ENCODE data around the gene PHF13.
A peak's percentile ranks its signal among the peaks of the same experiment; 100 is the strongest.
"Not testable (repeated sequence)": the region's sequence is repeated elsewhere in the genome, so short reads cannot be mapped to it uniquely, and the experiment has no call there.

The PHF13 gene

DNA sequence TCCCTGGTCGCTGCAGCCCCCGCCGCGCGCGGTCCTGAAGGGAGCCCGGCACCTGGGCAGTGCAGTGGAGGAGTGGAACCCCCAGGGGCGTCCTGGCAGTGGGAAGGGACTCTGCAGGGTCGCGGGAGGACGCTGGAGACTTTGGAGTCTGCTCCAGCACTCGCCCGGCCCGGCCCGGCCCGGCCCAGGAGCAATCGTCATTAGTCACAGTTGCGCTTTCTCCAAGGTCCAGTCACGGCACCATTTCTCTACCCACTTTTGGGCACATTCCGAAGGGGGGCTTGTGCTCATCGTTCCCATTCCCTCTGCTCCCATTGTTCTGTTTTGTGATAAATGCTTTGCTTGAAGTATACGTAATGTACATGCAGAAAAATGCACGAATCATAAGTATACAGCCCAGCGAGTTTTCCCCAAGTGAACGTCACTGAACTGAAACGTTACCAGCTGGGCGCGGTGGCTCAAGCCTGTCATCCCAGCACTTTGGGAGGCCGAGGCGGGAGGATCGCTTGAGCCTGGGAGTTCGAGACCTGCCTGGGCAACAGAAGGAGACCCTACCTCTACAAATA, 12.1 kb downstream of the PHF13 start:
- no peaks in the 10 kb centered on the region for H3K9me3 Mint-ChIP-seq
- peak overlapping the region; percentile 88 for H3K4me3 Mint-ChIP-seq
- no peak for DNase-seq
- H3K27me3 Mint-ChIP-seq, result no peaks in the 10 kb centered on the region
- H3K36me3 Mint-ChIP-seq (ENCODE audit: low read depth), result peaks cover 87% of the 10 kb centered on the region
- H3K4me1 Mint-ChIP-seq (ENCODE audit: low read depth), result peaks cover 31% of the 10 kb centered on the region
- peak overlapping the region; percentile 86 for H3K27ac Mint-ChIP-seq

- H3K4me3 Mint-ChIP-seq, result peak overlapping the region; percentile 88
- H3K36me3 Mint-ChIP-seq (ENCODE audit: low read depth), result peaks cover 80% of the 10 kb centered on the region
- no peak for DNase-seq
- H3K27ac Mint-ChIP-seq, result peak overlapping the region; percentile 41
- H3K4me1 Mint-ChIP-seq (ENCODE audit: low read depth), result peaks cover 31% of the 10 kb centered on the region
- no peaks in the 10 kb centered on the region for H3K9me3 Mint-ChIP-seq
- H3K27me3 Mint-ChIP-seq, result no peaks in the 10 kb centered on the region
Measured at GRCh38 chr1:6627031-6627430, 13.5 kb downstream of the PHF13 start.

DNA sequence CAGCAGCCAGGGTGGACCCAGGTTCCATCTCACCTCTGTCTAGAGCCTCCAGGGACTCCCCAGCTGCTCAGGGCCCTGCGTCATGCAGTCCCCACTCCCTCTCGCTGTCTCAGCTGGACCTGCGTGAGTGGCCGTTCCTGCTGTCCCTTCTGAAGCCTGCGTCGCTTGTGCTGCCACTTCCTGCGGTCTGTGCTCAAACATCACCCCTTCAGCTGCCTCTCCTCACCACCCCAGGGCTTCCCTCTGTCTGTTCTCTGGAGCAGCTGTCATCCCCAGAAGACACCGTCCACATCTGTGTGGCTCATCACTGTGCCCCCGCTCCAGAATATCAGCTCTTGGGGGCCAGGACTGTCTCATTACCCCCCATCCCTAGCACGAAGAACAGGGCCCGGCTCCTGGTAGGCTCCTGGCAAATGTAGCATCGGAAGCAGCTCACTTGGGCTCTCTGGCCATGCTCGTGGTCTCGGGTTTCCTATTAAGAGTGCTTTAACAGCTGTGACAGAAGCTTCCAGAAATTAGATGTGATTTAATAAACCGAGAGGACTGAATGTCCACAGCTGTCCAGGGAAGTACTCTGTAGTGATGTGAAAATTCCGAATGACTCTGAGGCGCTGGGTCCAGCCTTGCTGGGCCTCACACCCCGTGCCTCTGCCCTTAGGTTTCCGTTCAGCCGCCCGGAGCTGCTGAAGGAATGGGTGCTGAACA, 14.5 kb downstream of the PHF13 start:
- H3K4me3 Mint-ChIP-seq, result no peak overlapping the region
- peaks cover 31% of the 10 kb centered on the region for H3K4me1 Mint-ChIP-seq (ENCODE audit: low read depth)
- peaks cover 80% of the 10 kb centered on the region for H3K36me3 Mint-ChIP-seq (ENCODE audit: low read depth)
- H3K27ac Mint-ChIP-seq, result peak overlapping the region; percentile 70
- DNase-seq, result no peak
- no peaks in the 10 kb centered on the region for H3K9me3 Mint-ChIP-seq
- no peaks in the 10 kb centered on the region for H3K27me3 Mint-ChIP-seq

GRCh38 chr1:6628971-6629479, 15.5 kb downstream of the PHF13 start:
- no peaks in the 10 kb centered on the region for H3K9me3 Mint-ChIP-seq
- DNase-seq, result no peak
- peaks cover 28% of the 10 kb centered on the region for H3K4me1 Mint-ChIP-seq (ENCODE audit: low read depth)
- no peaks in the 10 kb centered on the region for H3K27me3 Mint-ChIP-seq
- H3K4me3 Mint-ChIP-seq, result no peak overlapping the region
- peak overlapping the region; percentile 51 for H3K27ac Mint-ChIP-seq
- H3K36me3 Mint-ChIP-seq (ENCODE audit: low read depth), result peaks cover 80% of the 10 kb centered on the region

DNA sequence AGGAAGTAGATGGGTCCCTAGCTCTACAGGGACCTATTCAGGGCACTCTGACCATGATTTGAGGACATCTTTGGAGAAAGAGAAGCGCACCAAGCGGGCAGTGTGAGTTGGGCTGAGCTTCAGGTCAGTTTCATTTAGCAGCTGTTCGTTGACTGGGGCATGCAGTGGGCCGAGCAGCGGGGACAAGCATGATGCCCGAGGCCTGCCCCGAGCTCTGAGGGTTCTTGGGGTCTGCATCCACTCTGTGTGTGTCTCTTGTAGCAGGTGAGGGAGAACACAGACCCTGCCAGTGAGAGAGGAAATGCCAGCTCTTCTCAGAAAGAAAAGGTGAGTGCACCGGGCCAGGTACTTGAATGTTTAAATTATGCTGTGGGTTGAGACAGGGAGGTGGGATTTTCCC, 16.5 kb downstream of the PHF13 start:
- Mint-ChIP-seq H3K9me3 (no peaks in the 10 kb centered on the region), H3K27me3 (no peaks in the 10 kb centered on the region), H3K36me3 (ENCODE audit: low read depth) (peaks cover 84% of the 10 kb centered on the region), H3K27ac (peak overlapping the region; percentile 51), H3K4me3 (no peak overlapping the region), H3K4me1 (ENCODE audit: low read depth) (peaks cover 23% of the 10 kb centered on the region)
- no peak for DNase-seq

DNA sequence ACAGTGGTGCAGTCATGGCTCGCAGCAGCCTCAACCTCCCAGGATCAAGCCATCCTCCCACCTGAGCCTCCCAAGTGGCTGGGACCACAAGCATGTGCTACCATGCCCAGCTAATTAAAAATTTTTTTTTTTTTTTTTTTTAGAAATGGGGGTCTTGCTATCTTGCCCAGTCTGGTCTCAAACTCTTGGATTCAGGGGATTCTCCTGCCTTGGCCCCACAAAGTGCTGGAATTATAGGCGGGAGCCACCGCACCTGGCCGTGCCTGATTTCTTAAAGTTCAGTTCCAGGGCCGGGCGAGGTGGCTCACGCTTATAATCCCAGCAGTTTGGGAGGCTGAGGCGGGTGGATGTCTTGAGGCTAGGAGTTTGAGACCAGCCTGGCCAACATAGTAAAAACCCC, 17.5 kb downstream of the PHF13 start:
- Mint-ChIP-seq H3K36me3 (ENCODE audit: low read depth) (peaks cover 89% of the 10 kb centered on the region), H3K27me3 (no peaks in the 10 kb centered on the region), H3K27ac (no peak overlapping the region), H3K4me3 (no peak overlapping the region), H3K9me3 (no peaks in the 10 kb centered on the region), H3K4me1 (ENCODE audit: low read depth) (peaks cover 19% of the 10 kb centered on the region)
- no peak for DNase-seq

- H3K4me3 Mint-ChIP-seq, result no peak overlapping the region
- H3K4me1 Mint-ChIP-seq (ENCODE audit: low read depth), result peaks cover 3% of the 10 kb centered on the region
- H3K27me3 Mint-ChIP-seq, result no peaks in the 10 kb centered on the region
- H3K9me3 Mint-ChIP-seq, result no peaks in the 10 kb centered on the region
- DNase-seq, result no peak
- peaks cover 90% of the 10 kb centered on the region for H3K36me3 Mint-ChIP-seq (ENCODE audit: low read depth)
- peak overlapping the region; percentile 57 for H3K27ac Mint-ChIP-seq
Measured at GRCh38 chr1:6632588-6633514, 19.3 kb downstream of the PHF13 start.

- no peaks in the 10 kb centered on the region for H3K27me3 Mint-ChIP-seq
- no peaks in the 10 kb centered on the region for H3K4me1 Mint-ChIP-seq (ENCODE audit: low read depth)
- H3K9me3 Mint-ChIP-seq, result no peaks in the 10 kb centered on the region
- H3K36me3 Mint-ChIP-seq (ENCODE audit: low read depth), result peaks cover 90% of the 10 kb centered on the region
- peak; percentile 67 for DNase-seq
- no peak overlapping the region for H3K4me3 Mint-ChIP-seq
- H3K27ac Mint-ChIP-seq, result peak overlapping the region; percentile 22
Measured at GRCh38 chr1:6634371-6635052, 21.0 kb downstream of the PHF13 start.

- no peak overlapping the region for H3K4me3 Mint-ChIP-seq
- H3K27ac Mint-ChIP-seq, result peak overlapping the region; percentile 22
- no peak for DNase-seq
- no peaks in the 10 kb centered on the region for H3K27me3 Mint-ChIP-seq
- H3K36me3 Mint-ChIP-seq (ENCODE audit: low read depth), result peaks cover 90% of the 10 kb centered on the region
- H3K9me3 Mint-ChIP-seq, result no peaks in the 10 kb centered on the region
- H3K4me1 Mint-ChIP-seq (ENCODE audit: low read depth), result no peaks in the 10 kb centered on the region
Measured at GRCh38 chr1:6635161-6635909, 21.8 kb downstream of the PHF13 start.

- Mint-ChIP-seq H3K4me3 (no peak overlapping the region), H3K4me1 (ENCODE audit: low read depth) (no peaks in the 10 kb centered on the region), H3K9me3 (no peaks in the 10 kb centered on the region), H3K27me3 (no peaks in the 10 kb centered on the region), H3K36me3 (ENCODE audit: low read depth) (peaks cover 92% of the 10 kb centered on the region), H3K27ac (peak overlapping the region; percentile 34)
- no peak for DNase-seq
Measured at GRCh38 chr1:6635910-6636760, 22.6 kb downstream of the PHF13 start.

DNA sequence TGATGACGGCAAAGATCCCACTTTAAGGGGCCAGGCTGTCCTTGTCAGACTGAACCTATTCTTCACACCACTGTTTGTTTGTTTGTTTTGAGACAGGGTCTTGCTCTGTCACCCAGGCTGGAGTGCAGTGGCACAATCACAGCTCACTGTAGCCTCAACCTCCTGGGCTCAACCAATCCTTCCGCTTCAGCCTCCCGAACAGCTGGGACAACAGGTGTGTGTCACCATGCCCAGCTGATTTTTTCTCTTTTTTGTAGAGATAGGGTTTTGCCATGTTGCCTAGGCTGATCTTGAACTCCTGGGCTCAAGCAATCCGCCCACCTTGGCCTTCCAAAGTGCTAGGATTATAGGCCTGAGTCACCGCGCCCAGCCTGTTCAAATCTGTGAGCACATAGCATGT, 23.2 kb downstream of the PHF13 start:
- not testable (repeated sequence) for H3K9me3 Mint-ChIP-seq; H3K4me3 Mint-ChIP-seq; H3K27me3 Mint-ChIP-seq; DNase-seq; H3K4me1 Mint-ChIP-seq (ENCODE audit: low read depth)
- Mint-ChIP-seq H3K36me3 (ENCODE audit: low read depth) (peaks cover 95% of the 10 kb centered on the region), H3K27ac (peak overlapping the region; percentile 34)

GRCh38 chr1:6637770-6638169, 24.2 kb downstream of the PHF13 start:
- Mint-ChIP-seq H3K27ac (no peak overlapping the region), H3K36me3 (ENCODE audit: low read depth) (peaks cover 96% of the 10 kb centered on the region), H3K4me3 (no peak overlapping the region), H3K4me1 (ENCODE audit: low read depth) (no peaks in the 10 kb centered on the region), H3K9me3 (no peaks in the 10 kb centered on the region), H3K27me3 (no peaks in the 10 kb centered on the region)
- DNase-seq, result no peak

- Mint-ChIP-seq H3K27ac (no peak overlapping the region), H3K36me3 (ENCODE audit: low read depth) (peaks cover 96% of the 10 kb centered on the region), H3K27me3 (no peaks in the 10 kb centered on the region), H3K4me3 (no peak overlapping the region), H3K4me1 (ENCODE audit: low read depth) (no peaks in the 10 kb centered on the region), H3K9me3 (no peaks in the 10 kb centered on the region)
- DNase-seq, result no peak
Measured at GRCh38 chr1:6638226-6638625, 24.7 kb downstream of the PHF13 start.
